GM18873 (cell line): ENCODE results near the gene EFNA4.

Experiments
- ATAC-seq: cut with Tn5 transposase; IDR thresholded peaks from one replicate; pipeline ENCODE4 v1.9.1; 2021; ENCODE audit warnings: mild to moderate bottlenecking, moderate library complexity, moderate number of reproducible peaks; ENCODE audit not compliant: unreplicated experiment, low FRiP score

EFNA4 gene

GRCh38 chr1:155051342-155051776 is 12.2 kb upstream of the EFNA4 start:
- ATAC-seq = peak; percentile 19

- ATAC-seq = peak; percentile 19
Observed at GRCh38 chr1:155051777-155052398, 11.7 kb upstream of the EFNA4 start.

- no peak for ATAC-seq
Observed at GRCh38 chr1:155052439-155053395, 10.8 kb upstream of the EFNA4 start.

- ATAC-seq = no peak
Observed at GRCh38 chr1:155053531-155054105, 9.9 kb upstream of the EFNA4 start.

- ATAC-seq = no peak
Observed at GRCh38 chr1:155057104-155057503, 6.4 kb upstream of the EFNA4 start.

- ATAC-seq = no peak
Observed at GRCh38 chr1:155057788-155058211, 5.7 kb upstream of the EFNA4 start.

GRCh38 chr1:155060736-155061135 is 2.8 kb upstream of the EFNA4 start:
- ATAC-seq = no peak

- no peak for ATAC-seq
Observed at GRCh38 chr1:155061381-155062150, 2.0 kb upstream of the EFNA4 start.

- ATAC-seq = no peak
Observed at GRCh38 chr1:155062151-155062686, 1.3 kb upstream of the EFNA4 start.

- no peak for ATAC-seq
Observed at GRCh38 chr1:155062702-155063411, 683 bp upstream of the EFNA4 start.

GRCh38 chr1:155064111-155064831 is 731 bp downstream of the EFNA4 start:
- no peak for ATAC-seq

GRCh38 chr1:155064832-155065429 is 1.4 kb downstream of the EFNA4 start:
- no peak for ATAC-seq

- no peak for ATAC-seq
Observed at GRCh38 chr1:155066777-155067176, 3.2 kb downstream of the EFNA4 start.

- ATAC-seq = no peak
Observed at GRCh38 chr1:155068599-155068998, 5.1 kb downstream of the EFNA4 start.

- no peak for ATAC-seq
Observed at GRCh38 chr1:155069551-155070157, 6.1 kb downstream of the EFNA4 start.

- no peak for ATAC-seq
Observed at GRCh38 chr1:155070158-155070621, 6.7 kb downstream of the EFNA4 start.

- no peak for ATAC-seq
Observed at GRCh38 chr1:155070721-155071569, 7.4 kb downstream of the EFNA4 start.
